Measurements from ENCODE around the gene MGLL. TPM values are rescaled to one million over a fixed set of nuclear protein-coding genes. Genes with fewer than 3 reads are reported as not detected.

The MGLL gene
- polyA plus RNA-seq, 1 donor from 2014 or later, result 8.6 TPM

DNA sequence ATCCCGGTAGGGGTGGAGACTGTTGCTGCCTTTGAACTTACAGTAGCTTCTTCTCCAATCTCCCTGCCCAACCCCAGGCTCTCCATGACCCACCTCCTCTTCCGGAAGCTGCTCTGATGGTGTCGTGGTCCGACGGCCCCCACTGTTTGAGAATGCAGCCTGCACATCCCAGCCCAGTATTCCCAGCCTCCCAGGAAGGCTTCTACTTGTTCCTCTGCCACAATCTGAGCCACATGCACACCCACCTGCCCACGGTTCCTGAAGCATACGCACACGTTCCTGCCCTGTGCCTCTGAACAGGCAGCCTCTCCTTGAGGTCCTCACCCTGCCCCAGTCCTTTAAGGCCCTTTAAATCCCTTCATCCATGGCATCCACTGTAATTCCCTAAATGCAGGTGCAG, 92.1 kb downstream of the MGLL start:
- peak overlapping the region in 1 of 3 donors; percentile 28 for H3K27ac Mint-ChIP-seq
- peaks cover 0 to 2% (median 0%) of the 10 kb centered on the region in 3 donors for H3K9me3 Mint-ChIP-seq
- H3K4me3 Mint-ChIP-seq, result no peak overlapping the region
- peaks cover 9 to 25% (median 17%) of the 10 kb centered on the region in 3 donors for H3K4me1 Mint-ChIP-seq
- no peaks in the 10 kb centered on the region for H3K27me3 Mint-ChIP-seq
- no peaks in the 10 kb centered on the region for H3K36me3 Mint-ChIP-seq

GRCh38 chr3:127729556-127730056, 92.7 kb downstream of the MGLL start:
- Mint-ChIP-seq H3K9me3 (peaks cover 0 to 2% (median 0%) of the 10 kb centered on the region in 3 donors), H3K27me3 (no peaks in the 10 kb centered on the region), H3K27ac (no peak overlapping the region), H3K4me1 (peaks cover 3 to 19% (median 11%) of the 10 kb centered on the region in 3 donors), H3K4me3 (no peak overlapping the region), H3K36me3 (no peaks in the 10 kb centered on the region)

DNA sequence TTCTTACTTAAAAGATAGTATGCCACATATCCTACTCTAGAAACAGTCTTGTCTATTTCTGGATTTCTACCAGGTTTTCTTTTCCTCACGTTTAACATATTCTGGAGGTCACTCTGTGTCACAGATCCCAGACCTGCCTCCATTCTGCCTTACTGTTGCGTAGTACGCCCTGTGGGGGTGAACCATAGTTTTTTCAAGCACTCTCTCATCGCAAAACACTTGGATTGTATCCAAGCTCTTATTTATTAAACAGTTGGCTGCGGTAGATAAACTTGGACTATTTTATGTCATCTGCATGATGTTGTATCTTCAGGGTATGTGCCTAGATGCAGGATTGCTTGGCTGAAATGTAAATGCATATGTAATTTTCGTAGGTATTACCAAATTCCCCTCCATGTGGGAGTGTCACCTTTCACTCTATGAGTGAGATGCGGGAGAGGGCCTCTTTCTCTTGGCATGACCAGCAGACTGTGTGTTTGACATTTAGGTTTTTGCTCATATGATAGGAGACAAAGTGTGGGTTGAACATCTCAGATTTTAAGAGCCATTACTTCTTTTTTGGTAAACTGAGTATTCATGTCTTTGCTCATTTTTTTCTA, 93.8 kb downstream of the MGLL start:
- H3K4me3 Mint-ChIP-seq, result no peak overlapping the region
- H3K27me3 Mint-ChIP-seq, result no peaks in the 10 kb centered on the region
- peaks cover 0 to 2% (median 0%) of the 10 kb centered on the region in 3 donors for H3K9me3 Mint-ChIP-seq
- peaks cover 0 to 17% (median 8%) of the 10 kb centered on the region in 3 donors for H3K4me1 Mint-ChIP-seq
- no peak overlapping the region for H3K27ac Mint-ChIP-seq
- no peaks in the 10 kb centered on the region for H3K36me3 Mint-ChIP-seq

GRCh38 chr3:127726894-127727293, 95.4 kb downstream of the MGLL start:
- Mint-ChIP-seq H3K27ac (no peak overlapping the region), H3K27me3 (no peaks in the 10 kb centered on the region), H3K9me3 (peaks cover 0 to 2% (median 0%) of the 10 kb centered on the region in 3 donors), H3K4me3 (no peak overlapping the region), H3K36me3 (no peaks in the 10 kb centered on the region), H3K4me1 (peaks cover 0 to 11% (median 0%) of the 10 kb centered on the region in 3 donors)

DNA sequence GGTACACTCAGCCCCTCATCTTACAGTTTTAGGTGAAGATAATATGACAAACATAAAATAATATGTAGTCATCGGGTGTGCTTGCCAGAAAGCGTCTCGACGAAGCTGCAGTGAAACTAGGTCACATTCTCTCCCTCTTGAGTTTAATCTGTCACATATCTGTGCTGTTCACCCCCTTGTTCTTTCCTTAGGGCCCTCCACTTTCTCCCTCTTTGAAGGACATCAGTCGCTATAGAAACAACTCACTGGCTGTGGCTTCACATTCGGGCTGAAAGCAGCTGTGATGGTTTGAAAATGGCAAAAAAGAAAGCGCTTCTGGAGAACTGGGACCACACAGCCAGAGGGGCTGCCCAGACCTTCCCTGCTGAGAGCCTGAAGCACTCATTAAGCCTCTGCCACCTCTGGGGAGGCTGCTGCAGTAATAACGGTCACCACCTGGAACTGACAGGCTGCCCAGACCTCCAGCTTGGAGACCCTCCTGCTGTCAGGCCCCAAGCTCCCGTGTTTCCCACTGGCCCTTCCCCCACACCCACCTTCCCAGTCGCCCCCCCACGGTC, 99.2 kb downstream of the MGLL start:
- Mint-ChIP-seq H3K4me1 (peaks cover 0 to 5% (median 0%) of the 10 kb centered on the region in 3 donors), H3K4me3 (no peak overlapping the region), H3K36me3 (peaks cover 3% of the 10 kb centered on the region), H3K27me3 (no peaks in the 10 kb centered on the region), H3K9me3 (peaks cover 0 to 2% (median 0%) of the 10 kb centered on the region in 3 donors), H3K27ac (no peak overlapping the region)

- no peak overlapping the region for H3K4me3 Mint-ChIP-seq
- H3K36me3 Mint-ChIP-seq, result peaks cover 3% of the 10 kb centered on the region
- H3K4me1 Mint-ChIP-seq, result peaks cover 0 to 5% (median 0%) of the 10 kb centered on the region in 3 donors
Observed at GRCh38 chr3:127722091-127722784, 100.1 kb downstream of the MGLL start.

GRCh38 chr3:127720985-127721935, 101.1 kb downstream of the MGLL start:
- peaks cover 0 to 5% (median 0%) of the 10 kb centered on the region in 3 donors for H3K4me1 Mint-ChIP-seq
- peak overlapping the region in 1 of 3 donors; percentile 16 for H3K27ac Mint-ChIP-seq
- no peak overlapping the region for H3K4me3 Mint-ChIP-seq
- peaks cover 3% of the 10 kb centered on the region for H3K36me3 Mint-ChIP-seq
- no peaks in the 10 kb centered on the region for H3K27me3 Mint-ChIP-seq
- H3K9me3 Mint-ChIP-seq, result peaks cover 0 to 2% (median 0%) of the 10 kb centered on the region in 3 donors

More at GRCh38 chr3:127722091-127722784, 100.1 kb downstream of the MGLL start:
- no peaks in the 10 kb centered on the region for H3K27me3 Mint-ChIP-seq
- peaks cover 0 to 2% (median 0%) of the 10 kb centered on the region in 3 donors for H3K9me3 Mint-ChIP-seq
- no peak overlapping the region for H3K27ac Mint-ChIP-seq

- H3K27me3 Mint-ChIP-seq, result no peaks in the 10 kb centered on the region
- no peak overlapping the region for H3K27ac Mint-ChIP-seq
- no peaks in the 10 kb centered on the region for H3K9me3 Mint-ChIP-seq
- H3K4me3 Mint-ChIP-seq, result no peak overlapping the region
- peaks cover 0 to under 1% (median 0%) of the 10 kb centered on the region in 3 donors for H3K4me1 Mint-ChIP-seq
- peaks cover 3% of the 10 kb centered on the region for H3K36me3 Mint-ChIP-seq
Observed at GRCh38 chr3:127720161-127720823, 102.0 kb downstream of the MGLL start.

DNA sequence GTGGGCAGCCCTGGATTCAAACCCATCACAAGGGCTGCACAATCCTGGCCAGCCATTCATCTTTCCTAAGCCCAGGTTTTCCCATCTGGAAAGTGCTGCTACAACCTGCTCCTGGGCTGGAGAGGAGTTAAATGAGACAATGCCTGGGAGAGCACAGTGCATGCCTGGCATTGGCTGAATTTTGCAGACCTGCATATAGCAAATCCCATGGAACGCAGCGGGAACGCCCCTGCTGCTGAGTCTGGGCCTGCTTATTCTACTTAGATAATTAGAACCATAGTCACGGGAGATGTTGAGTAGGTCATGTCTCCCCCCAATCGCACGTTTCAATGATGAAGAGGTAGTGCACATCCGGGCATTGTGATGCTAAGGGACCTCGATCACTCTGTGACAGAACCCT, 102.9 kb downstream of the MGLL start:
- no peaks in the 10 kb centered on the region for H3K4me1 Mint-ChIP-seq

DNA sequence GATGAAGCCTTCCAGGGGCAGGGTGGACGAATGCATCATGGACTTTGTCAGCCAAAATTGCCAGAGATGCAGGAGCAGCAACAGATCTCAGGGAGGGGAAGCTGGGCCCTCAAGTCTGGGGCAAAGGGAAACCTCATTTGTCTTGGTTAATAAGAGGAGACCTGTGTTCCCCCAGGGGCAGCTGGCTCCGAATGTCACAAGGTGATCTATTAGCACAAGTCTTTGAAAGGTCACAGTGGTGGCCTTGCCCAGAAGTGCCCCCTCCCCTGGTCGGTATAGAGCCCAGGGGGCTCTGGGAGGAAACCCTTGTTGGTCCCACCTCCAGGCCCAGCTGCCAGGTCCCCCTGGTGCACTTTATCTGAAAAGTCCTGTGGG, 103.4 kb downstream of the MGLL start:
- no peaks in the 10 kb centered on the region for H3K9me3 Mint-ChIP-seq
- H3K4me1 Mint-ChIP-seq, result no peaks in the 10 kb centered on the region

More for the DNA sequence above, 102.9 kb downstream of the MGLL start:
- H3K27ac Mint-ChIP-seq, result no peak overlapping the region
- H3K36me3 Mint-ChIP-seq, result peaks cover 3% of the 10 kb centered on the region
- H3K4me3 Mint-ChIP-seq, result no peak overlapping the region
- H3K9me3 Mint-ChIP-seq, result no peaks in the 10 kb centered on the region
- no peaks in the 10 kb centered on the region for H3K27me3 Mint-ChIP-seq

GRCh38 chr3:127718245-127718915, 103.9 kb downstream of the MGLL start:
- Mint-ChIP-seq H3K4me1 (no peaks in the 10 kb centered on the region), H3K4me3 (no peak overlapping the region), H3K36me3 (peaks cover 3% of the 10 kb centered on the region), H3K27me3 (no peaks in the 10 kb centered on the region), H3K9me3 (no peaks in the 10 kb centered on the region), H3K27ac (no peak overlapping the region)

More for the DNA sequence above, 103.4 kb downstream of the MGLL start:
- Mint-ChIP-seq H3K4me3 (peak overlapping the region in 1 of 4 donors; percentile 49), H3K36me3 (peaks cover 3% of the 10 kb centered on the region), H3K27me3 (no peaks in the 10 kb centered on the region), H3K27ac (no peak overlapping the region)

DNA sequence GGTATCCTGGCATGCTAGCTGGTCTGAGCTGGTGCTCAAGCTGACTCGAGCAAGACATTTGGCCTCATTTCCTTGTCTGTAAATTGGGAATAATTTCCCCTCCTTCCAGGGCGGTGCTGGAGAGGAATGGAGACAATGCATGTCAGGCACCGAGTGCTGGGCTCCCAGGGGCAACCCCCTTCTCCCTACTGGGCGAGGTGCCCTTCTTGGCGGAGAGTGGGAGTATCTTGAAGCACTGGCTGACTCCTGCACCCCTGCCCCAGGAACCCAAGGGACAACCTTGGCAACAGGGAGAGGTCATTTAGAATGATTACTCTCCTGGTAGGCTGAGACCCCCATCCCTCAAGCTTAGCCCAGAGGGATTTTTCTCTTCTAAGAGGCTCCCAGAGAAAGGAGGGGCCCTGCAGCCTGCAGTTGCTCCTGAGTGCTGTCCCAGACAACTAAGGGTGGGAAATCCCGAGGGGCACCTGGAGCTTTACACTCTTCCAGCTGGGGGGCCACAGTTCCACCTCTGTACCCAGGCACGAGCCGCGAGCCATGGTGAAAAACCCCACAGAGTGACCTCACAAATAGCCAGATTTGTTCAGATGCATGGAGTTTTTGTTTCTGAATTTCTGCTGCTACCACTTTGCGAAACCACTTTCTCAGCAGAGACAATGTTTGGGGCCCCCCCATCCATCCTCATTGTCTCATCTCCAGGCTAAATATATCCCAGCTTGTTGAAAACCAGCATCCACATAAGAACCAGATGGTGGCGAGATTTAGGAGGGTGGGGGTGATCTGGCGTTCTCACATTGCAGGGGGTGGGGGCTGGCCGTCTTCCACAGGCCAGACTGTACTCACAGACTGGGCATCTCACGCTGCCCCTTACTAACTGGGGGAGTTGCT, 104.7 kb downstream of the MGLL start:
- no peaks in the 10 kb centered on the region for H3K4me1 Mint-ChIP-seq
- no peaks in the 10 kb centered on the region for H3K27me3 Mint-ChIP-seq
- no peaks in the 10 kb centered on the region for H3K9me3 Mint-ChIP-seq
- H3K4me3 Mint-ChIP-seq, result no peak overlapping the region
- H3K36me3 Mint-ChIP-seq, result peaks cover 3% of the 10 kb centered on the region
- no peak overlapping the region for H3K27ac Mint-ChIP-seq

- Mint-ChIP-seq H3K4me1 (no peaks in the 10 kb centered on the region), H3K4me3 (no peak overlapping the region), H3K36me3 (peaks cover 3% of the 10 kb centered on the region), H3K27me3 (no peaks in the 10 kb centered on the region), H3K27ac (no peak overlapping the region), H3K9me3 (no peaks in the 10 kb centered on the region)
Observed at GRCh38 chr3:127716384-127716783, 105.9 kb downstream of the MGLL start.
